GM18520 (cell line): Measurements from ENCODE around the gene FBXL16.

Experiments
- ATAC-seq: cut with Tn5 transposase; IDR thresholded peaks from one replicate; pipeline ENCODE4 v1.9.1; 2021; ENCODE audit not compliant: unreplicated experiment

Gene FBXL16

DNA sequence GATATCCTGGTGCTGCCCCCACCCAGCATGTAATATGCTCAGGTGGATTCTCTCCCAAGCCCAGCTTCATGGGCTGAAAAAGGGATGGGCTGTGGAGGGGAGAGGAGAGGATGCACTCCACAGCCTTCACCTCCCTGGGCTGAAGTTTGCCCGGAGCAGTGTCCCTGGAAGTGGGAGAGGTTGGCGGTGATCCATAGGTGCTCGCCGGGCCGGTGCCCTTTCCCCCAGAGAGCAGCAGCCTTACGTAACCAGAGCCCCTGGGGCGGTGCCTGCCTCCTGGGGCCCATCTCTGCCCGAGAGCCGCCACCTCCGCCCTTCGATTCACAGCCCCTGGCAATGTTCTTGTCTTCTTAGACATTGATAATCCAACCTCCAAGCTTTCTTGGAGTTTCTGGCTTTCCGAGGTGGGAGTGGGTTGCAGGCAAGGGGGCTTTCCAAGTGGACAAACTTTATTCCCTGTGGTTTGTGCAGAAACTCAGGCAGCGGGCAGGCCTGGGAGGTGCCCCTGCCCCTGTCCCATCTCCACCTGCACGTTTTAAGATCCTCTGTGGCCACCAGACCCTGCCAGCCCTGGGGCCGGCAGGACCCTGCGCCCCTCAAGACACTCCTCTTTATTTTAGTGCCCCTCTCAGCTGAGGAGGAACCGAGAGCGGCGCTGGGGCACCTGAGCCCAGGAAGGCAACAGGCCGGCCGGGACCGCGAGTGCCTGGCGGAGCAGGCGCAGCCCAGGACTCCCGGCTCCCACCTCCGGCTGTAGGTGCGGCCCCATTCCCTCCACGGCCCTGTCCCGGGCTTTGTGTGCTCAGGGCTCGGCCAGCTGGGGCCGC, 59.5 kb downstream of the FBXL16 start:
- ATAC-seq, result no peak

DNA sequence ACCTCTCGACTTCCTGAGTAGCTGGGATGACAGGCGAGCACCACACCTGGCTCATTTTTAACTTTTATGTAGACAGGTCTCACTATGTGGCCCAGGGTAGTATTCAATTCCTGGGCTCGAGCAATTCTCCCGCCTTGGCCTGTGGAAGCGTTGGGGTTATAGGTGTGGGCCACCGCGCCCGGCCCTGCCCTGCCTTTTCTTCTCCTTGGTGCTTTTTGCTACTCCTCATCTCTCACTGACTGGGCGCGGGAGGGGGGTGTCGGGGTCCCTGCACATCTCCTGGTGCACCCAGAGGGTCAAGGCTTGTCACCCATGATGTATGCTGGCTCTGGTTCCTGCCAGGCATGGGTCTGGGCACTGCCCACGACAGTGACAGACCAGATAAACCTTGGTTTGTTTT, 61.0 kb downstream of the FBXL16 start:
- no peak for ATAC-seq

DNA sequence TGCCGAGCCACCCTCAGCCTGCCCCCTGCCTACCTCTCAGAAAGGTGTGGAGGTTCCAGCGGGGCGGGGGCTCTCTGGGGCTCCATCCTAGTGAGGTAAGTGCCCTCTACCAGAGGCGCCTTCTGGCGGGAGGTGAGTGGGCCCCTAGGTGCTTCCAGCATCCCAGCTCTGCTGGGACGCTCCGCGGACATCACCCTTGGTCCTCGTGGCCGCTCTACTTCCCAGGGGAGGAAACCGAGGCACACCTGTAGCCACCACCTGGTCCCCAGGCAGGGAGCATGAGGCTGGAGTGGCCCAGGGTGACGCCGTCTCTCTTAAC, 62.6 kb downstream of the FBXL16 start:
- no peak for ATAC-seq
